ENCODE results near the gene EFNB3.

Gene EFNB3

GRCh38 chr17:7700510-7700909 lies 4.5 kb upstream of the EFNB3 start:
- no peak for FAIRE-seq

- FAIRE-seq, result no peak
Observed at GRCh38 chr17:7701681-7702080, 3.3 kb upstream of the EFNB3 start.

- FAIRE-seq, result no peak
Observed at GRCh38 chr17:7702776-7703175, 2.2 kb upstream of the EFNB3 start.

GRCh38 chr17:7703584-7704479 lies 1.2 kb upstream of the EFNB3 start:
- no peak for FAIRE-seq

- no peak for FAIRE-seq
Observed at GRCh38 chr17:7705269-7706255, 560 bp downstream of the EFNB3 start.

DNA sequence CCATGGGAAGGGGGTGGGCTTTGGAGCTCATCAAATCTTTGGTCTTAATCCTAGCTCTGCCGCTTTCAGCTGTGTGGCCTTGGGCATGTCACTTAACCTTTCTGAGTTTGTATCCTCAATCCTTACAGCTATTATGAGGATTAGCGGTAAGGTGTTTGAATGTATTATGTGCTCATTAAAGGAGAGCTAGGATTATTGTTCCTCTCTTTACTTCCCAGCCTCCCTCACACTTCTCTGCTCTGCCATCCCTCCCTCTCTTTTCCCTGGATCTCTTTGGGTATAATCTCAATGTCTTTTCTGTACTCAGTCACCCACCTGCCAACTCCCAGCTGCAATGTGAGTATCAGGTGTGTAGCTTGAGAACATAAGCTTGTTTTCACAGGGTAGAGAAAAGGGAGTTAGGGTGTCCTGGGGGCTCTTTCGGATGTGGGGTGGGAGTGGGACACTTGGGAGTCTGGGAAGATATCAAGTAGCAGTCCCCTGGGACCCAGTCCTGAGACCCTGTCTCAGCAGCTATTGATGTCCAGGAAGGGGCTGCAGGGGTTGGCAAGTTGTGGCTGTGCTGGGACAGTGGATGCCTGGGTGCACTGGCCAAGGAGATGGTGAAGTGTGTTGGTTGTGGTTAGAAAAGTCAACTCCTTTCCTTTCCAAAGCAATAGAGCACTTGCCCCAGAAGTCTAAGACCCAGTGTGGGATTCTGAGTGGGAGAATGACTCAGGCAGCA lies 1.8 kb downstream of the EFNB3 start:
- no peak for FAIRE-seq

DNA sequence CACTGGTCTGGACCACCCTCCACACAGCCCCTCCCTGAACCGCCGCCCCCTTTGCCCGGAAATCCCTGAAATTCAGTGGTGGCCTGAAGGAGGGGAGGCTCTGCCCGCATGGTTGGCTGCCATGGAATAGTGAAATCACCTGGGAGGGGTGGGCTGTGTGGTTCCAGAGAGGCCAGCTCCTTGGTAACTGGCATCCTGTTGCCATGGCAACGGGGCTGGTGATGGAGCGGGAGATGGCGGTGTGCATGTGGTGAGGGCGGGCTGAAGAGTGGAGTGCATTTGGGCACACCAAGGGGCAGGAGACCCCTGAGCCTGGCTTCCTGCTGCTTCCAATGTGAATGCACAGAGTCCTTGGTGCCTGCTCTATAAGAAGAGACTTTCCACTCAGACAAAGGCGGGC lies 2.4 kb downstream of the EFNB3 start:
- FAIRE-seq, result no peak

DNA sequence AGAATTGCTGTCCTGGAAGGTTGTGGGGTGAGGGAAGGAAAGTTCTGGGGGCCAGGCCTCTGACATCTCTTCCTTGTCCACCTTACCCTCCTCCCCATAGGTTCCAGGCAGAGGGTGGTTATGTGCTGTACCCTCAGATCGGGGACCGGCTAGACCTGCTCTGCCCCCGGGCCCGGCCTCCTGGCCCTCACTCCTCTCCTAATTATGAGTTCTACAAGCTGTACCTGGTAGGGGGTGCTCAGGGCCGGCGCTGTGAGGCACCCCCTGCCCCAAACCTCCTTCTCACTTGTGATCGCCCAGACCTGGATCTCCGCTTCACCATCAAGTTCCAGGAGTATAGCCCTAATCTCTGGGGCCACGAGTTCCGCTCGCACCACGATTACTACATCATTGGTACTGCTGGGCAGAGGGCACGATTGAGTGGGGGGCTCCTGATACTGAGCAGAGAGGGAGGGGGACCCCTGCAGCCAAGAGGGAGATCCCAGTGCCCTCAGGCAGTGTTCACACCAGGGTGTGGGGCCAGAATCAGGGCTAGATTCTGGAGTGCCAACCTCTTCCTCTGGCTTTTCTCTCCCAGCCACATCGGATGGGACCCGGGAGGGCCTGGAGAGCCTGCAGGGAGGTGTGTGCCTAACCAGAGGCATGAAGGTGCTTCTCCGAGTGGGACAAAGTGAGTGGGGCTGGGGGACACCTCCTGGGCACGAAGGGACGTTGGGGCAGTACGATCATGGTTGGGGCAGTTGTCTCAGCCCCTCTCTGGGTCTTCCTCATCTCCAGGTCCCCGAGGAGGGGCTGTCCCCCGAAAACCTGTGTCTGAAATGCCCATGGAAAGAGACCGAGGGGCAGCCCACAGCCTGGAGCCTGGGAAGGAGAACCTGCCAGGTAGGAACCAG lies 3.1 kb downstream of the EFNB3 start:
- no peak for FAIRE-seq

DNA sequence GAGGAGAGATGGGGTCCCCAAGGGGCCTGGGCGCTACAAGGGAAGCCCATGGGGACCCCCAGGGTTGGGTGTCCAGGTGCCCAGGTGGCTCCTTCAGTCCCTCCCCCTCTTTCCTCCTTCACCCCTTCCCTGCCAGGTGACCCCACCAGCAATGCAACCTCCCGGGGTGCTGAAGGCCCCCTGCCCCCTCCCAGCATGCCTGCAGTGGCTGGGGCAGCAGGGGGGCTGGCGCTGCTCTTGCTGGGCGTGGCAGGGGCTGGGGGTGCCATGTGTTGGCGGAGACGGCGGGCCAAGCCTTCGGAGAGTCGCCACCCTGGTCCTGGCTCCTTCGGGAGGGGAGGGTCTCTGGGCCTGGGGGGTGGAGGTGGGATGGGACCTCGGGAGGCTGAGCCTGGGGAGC lies 4.0 kb downstream of the EFNB3 start:
- FAIRE-seq, result no peak

DNA sequence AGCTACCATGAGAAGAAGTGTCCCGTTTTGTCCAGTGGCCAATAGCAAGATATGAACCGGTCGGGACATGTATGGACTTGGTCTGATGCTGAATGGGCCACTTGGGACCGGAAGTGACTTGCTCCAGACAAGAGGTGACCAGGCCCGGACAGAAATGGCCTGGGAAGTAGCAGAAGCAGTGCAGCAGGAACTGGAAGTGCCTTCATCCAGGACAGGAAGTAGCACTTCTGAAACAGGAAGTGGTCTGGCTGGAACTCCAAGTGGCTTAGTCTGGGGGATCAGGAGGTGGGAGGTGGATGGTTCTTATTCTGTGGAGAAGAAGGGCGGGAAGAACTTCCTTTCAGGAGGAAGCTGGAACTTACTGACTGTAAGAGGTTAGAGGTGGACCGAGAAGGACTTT lies 5.3 kb downstream of the EFNB3 start:
- no peak for FAIRE-seq

DNA sequence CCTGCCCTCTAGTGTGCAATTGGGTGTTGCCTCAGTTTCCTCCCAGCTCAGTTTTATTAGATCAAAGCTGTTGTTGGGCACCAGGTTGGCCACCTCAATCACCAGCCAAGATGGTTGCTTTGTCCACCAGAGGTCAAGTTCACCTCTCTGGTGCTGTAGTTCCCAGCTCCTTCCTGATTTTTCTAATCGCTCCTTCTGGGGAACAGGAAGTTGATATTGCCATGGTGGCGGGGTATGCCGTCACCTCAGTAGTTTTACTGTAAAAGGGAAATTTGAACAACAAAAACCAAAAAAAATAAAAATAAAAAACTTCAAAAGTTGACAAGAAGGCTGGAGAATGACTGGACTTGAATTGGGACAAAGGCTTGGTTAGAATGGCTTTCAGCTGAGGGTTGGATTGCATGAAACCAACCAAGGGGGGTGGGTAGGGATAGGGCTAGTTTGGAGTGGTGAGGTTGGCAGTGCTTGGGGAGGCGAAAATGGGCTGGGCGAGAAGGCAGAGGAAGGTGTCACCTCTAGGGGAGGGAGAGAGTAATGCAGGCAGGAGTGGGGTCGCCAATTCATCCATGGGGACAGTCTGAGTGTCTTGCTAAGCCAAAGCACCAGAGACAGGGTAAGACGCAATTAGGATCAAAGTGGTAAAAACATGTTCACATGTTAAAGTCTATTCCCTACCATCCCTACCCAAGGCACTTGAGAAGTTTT lies 6.2 kb downstream of the EFNB3 start:
- no peak for FAIRE-seq

- no peak for FAIRE-seq
Observed at GRCh38 chr17:7712111-7712771, 7.2 kb downstream of the EFNB3 start.

DNA sequence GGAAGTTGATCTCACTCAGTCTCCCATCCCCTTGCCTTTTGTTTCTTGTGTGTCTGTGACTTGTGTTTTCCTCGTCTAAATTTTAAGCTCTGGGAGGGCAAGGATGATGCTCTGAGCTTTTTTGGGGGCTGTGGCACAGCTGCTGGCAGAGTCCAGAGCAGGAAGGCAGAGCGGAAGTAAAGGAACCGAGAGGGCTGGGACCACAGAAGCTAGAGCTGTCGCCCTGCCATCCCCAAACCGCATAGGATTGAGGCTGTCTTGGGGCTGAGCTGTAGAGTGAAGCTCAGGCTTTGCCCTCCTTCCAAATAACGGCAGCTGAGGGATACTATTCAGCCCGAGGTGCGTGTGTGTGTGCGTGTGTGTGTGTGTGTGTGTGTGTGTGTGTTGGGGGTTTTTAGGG lies 8.8 kb downstream of the EFNB3 start:
- no peak for FAIRE-seq

DNA sequence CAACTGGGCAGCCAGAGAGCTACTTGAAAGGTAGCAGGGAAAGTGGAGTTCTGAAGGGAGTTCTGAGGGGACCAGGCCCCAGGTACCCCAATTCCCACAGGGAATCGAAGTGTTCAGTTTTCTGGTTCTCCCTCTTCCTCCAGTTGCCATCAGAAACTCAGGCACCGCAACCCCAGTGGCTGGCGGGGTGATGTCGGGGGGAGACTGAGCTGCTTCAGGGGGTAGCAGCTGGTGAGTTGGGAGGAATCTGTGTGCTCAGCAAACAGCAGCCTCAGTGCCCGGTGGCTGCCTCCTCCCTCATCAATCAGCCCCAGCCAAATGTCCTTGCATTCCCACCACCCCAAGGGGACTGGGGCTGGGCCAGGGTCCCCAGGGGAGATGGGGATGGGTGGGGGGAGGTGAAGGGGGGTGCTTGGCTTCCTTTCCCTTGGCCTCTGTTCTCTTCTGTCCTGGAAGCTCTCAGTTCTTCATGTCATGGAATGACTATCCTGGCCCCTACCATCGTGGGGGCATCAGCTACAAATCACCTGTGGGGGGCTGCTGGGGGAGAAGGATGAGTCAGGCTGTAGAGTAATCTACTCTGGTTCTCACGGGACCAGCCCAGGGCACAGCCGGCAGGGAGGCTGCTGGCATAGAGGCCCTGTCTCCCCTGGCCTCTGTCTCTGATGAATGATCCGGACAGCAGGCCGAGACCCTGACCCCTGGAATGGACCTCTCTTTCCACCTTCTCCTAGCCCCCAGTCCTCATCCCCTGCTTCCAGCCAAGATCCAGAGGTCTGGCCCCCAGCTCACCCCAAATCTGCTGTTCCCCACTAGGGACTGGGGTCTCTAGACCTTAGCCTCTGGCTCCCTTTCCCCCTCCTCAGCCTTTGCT lies 10.0 kb downstream of the EFNB3 start:
- FAIRE-seq, result no peak

DNA sequence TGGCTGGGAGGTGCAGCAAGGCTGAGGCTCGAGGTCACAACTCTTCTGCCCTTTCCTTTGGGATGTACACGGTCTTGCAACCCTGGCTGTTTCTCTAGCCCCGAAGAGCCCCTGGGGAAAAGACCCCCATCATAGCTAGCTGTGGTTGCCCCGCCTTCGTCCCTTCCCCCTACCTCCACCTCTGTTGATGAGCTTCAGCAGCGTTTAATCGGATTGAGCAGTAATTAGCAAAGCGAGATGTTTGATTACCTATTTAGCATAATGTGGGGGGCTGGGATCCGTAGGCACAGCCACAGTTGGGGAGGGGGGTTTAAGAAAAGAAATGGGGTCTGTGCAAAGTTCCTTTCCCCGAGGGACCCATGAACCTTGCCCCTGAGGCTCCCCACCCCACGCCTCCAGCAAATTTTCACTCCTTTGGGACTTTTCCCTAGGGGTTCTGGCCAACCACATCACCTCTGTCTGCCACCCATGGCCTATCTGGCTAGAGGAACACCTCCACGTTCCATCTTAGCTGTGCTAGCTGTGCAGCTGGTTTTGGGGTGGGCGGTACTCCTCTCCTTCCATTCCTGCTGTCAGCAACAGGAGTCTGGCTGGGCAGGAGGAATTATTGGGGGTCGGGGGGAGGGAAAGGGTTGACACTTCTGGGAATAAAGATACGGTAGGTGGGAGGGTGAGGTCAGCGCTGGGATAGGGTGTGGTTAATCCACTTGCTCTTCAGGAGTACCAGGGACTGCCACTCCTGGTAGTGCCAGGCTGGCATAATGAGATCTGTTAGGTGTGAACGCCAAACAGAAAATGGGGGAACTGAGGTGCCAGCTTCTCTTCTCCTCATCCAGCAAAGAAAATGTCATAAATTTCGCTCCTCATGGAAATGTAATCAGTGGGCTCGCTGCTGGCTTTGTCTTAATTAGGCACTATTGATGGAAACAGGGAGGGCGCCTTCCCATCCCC lies 11.2 kb downstream of the EFNB3 start:
- no peak for FAIRE-seq

DNA sequence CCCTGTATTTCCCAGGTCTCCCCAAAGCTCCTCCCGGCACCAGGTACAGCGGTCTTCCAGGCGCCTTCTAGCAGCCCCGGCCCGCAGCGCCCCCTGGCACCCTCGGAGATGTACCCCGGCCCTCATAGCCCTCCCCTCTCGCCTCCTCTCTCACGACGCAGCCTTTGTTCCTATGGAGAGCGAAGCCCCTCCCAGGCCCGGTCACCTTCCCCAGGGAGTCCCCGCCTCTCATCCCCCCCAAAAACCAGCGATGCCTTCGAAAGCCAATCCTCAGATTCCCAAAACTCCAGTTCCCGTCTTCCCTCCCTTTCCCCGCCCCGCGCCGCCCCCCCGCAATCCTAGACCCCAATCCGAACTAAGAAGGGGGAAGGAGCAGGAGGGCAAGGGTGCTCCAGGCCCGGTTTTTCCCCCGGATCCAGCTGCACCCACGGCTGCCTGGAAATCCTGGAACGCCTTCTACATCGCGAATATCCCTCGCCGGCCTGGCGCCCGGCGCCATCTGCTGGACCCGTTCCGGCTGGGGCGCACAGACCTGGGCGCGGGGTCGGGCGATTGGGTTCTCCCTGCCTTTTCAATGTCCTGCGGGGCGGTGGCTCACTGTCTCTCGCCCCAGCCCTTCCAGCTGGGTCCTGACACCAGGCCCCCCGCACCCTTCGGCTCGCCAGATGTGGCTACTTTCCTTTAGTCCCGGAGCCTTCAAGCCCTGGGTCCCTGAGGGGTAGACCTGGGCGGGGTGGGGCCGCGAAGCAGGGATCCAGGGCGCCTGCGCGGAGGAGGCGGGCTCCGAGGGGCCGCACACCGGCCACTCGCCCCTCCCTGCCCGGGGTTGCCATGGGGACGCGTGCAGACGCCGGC lies 12.1 kb downstream of the EFNB3 start, which contains the start of gene DNAH2:
Gene DNAH2 (plus strand): TSS at position 844 of the 855 bp plus-strand sequence. CDS start 1,991 bp downstream, outside the sequence.
- no peak for FAIRE-seq

GRCh38 chr17:7717756-7718350 lies 12.9 kb downstream of the EFNB3 start:
- no peak for FAIRE-seq
